ENCODE results near the gene ACSS2. TPM values are rescaled to one million over a fixed set of nuclear protein-coding genes. Genes with fewer than 3 reads are reported as not detected.

Gene ACSS2
- total and polyA plus RNA-seq, 2 donors (not counting 1 experiment from before 2014, with no cell fraction given): 10.5 to 22.1 TPM

GRCh38 chr20:34951252-34951651 lies 74.8 kb downstream of the ACSS2 start:
- no peak overlapping the region for H3K4me2 ChIP-seq (replicated peaks; ENCODE audit: low read depth, low read length, poor library complexity, severe bottlenecking)
- no CpG with 5 or more reads among the region's 2 CpGs for WGBS (ENCODE audit: insufficient coverage)

GRCh38 chr20:34951652-34952051 lies 75.2 kb downstream of the ACSS2 start:
- Mint-ChIP-seq H3K4me3 (no peak overlapping the region), H3K27ac (no peak overlapping the region), H3K4me1 (peaks cover 25% of the 10 kb centered on the region), H3K27me3 (no peaks in the 10 kb centered on the region), H3K9me3 (ENCODE audit: insufficient read depth) (no peaks in the 10 kb centered on the region)
- ATAC-seq (ENCODE audit: low read depth): no peak
- H3K4me2 ChIP-seq (replicated peaks; ENCODE audit: low read depth, low read length, poor library complexity, severe bottlenecking): no peak overlapping the region
- H3K4me3 ChIP-seq (ENCODE audit: control extremely low read depth in 1 of 5, extremely low read depth in 1 of 5, insufficient read depth in 1 of 5, low read depth in 2 of 5, low read length in 4 of 5): no peak overlapping the region
- H3K9me3 ChIP-seq (ENCODE audit: control extremely low read depth in 1 of 3, control insufficient read depth in 2 of 3, insufficient read depth in 1 of 3, low read length in 2 of 3): no peaks in the 10 kb centered on the region
- H3K4me1 ChIP-seq (ENCODE audit: control insufficient read depth in 2 of 2, insufficient read depth in 2 of 2, low read length in 2 of 2): peaks cover 5 to 15% of the 10 kb centered on the region in 2 donors
- no peaks in the 10 kb centered on the region for H3K79me2 ChIP-seq (ENCODE audit: control insufficient read depth, insufficient read depth, low read length)
- intact Hi-C loops (cut with micrococcal nuclease): no loop called here
- no peak for DNase-seq
- no peak overlapping the region for H3K9ac ChIP-seq (ENCODE audit: low read length)
- H4K20me1 ChIP-seq (ENCODE audit: control insufficient read depth, insufficient read depth, low read length, poor library complexity, severe bottlenecking): no peaks in the 10 kb centered on the region
- H3K27me3 ChIP-seq (replicated peaks in 1 of 4; ENCODE audit: control extremely low read depth in 1 of 4, control insufficient read depth in 3 of 4, insufficient read depth in 4 of 4, low read length in 3 of 4): no peaks in the 10 kb centered on the region
- TF ChIP-seq EZH2 (IDR thresholded peaks at IDR 0.05; ENCODE audit: borderline replicate concordance, insufficient read depth, low read depth, low read length, poor library complexity, severe bottlenecking): no peak
- no peak for TF ChIP-seq CTCF (IDR thresholded peaks at IDR 0.05)
- ChIA-PET POLR2A (interaction anchor here (0.7 kb wide), 1 partner anchor 96 kb away, joined by 6 read pairs; no protein-coding TSS in a partner anchor), CTCF (no interaction called here)
- H3K36me3 ChIP-seq (replicated peaks in 1 of 2; ENCODE audit: control extremely low read depth in 1 of 2, control insufficient read depth in 1 of 2, extremely low read depth in 1 of 2, insufficient read depth in 2 of 2, low read length in 1 of 2): peaks cover 1 to 6% of the 10 kb centered on the region in 2 experiments
- 85% methylated on average over 8 of the region's 8 CpGs for WGBS (ENCODE audit: insufficient coverage)
- H2AFZ ChIP-seq (ENCODE audit: insufficient read depth, low read depth, low read length, poor library complexity, severe bottlenecking): no peak overlapping the region
- H3K27ac ChIP-seq (ENCODE audit: low read length in 2 of 2): no peak overlapping the region

More at GRCh38 chr20:34951252-34951651, 74.8 kb downstream of the ACSS2 start:
- Histone ChIP-seq H3K4me3 (ENCODE audit: control extremely low read depth in 1 of 5, extremely low read depth in 1 of 5, insufficient read depth in 1 of 5, low read depth in 2 of 5, low read length in 4 of 5) (no peak overlapping the region), H3K9me3 (ENCODE audit: control extremely low read depth in 1 of 3, control insufficient read depth in 2 of 3, insufficient read depth in 1 of 3, low read length in 2 of 3) (no peaks in the 10 kb centered on the region), H2AFZ (ENCODE audit: insufficient read depth, low read depth, low read length, poor library complexity, severe bottlenecking) (no peak overlapping the region), H3K79me2 (ENCODE audit: control insufficient read depth, insufficient read depth, low read length) (no peaks in the 10 kb centered on the region), H3K36me3 (replicated peaks in 1 of 2; ENCODE audit: control extremely low read depth in 1 of 2, control insufficient read depth in 1 of 2, extremely low read depth in 1 of 2, insufficient read depth in 2 of 2, low read length in 1 of 2) (peaks cover 1 to 6% of the 10 kb centered on the region in 2 experiments), H3K4me1 (ENCODE audit: control insufficient read depth in 2 of 2, insufficient read depth in 2 of 2, low read length in 2 of 2) (peaks cover 3 to 11% of the 10 kb centered on the region in 2 donors), H4K20me1 (ENCODE audit: control insufficient read depth, insufficient read depth, low read length, poor library complexity, severe bottlenecking) (no peaks in the 10 kb centered on the region), H3K9ac (ENCODE audit: low read length) (no peak overlapping the region), H3K27ac (ENCODE audit: low read length in 2 of 2) (no peak overlapping the region), H3K27me3 (replicated peaks in 1 of 4; ENCODE audit: control extremely low read depth in 1 of 4, control insufficient read depth in 3 of 4, insufficient read depth in 4 of 4, low read length in 3 of 4) (no peaks in the 10 kb centered on the region)
- H3K27me3 Mint-ChIP-seq: no peaks in the 10 kb centered on the region
- H3K9me3 Mint-ChIP-seq (ENCODE audit: insufficient read depth): no peaks in the 10 kb centered on the region
- H3K27ac Mint-ChIP-seq: no peak overlapping the region
- intact Hi-C loops (cut with micrococcal nuclease): no loop called here
- ChIA-PET POLR2A (no interaction called here), CTCF (no interaction called here)
- H3K4me3 Mint-ChIP-seq: no peak overlapping the region
- ATAC-seq (ENCODE audit: low read depth): no peak
- TF ChIP-seq CTCF (IDR thresholded peaks at IDR 0.05) (no peak), EZH2 (IDR thresholded peaks at IDR 0.05; ENCODE audit: borderline replicate concordance, insufficient read depth, low read depth, low read length, poor library complexity, severe bottlenecking) (no peak)
- H3K4me1 Mint-ChIP-seq: peaks cover 21% of the 10 kb centered on the region
- DNase-seq: no peak

All from B cell (primary cell).